HepG2 (cell line): Measurements from ENCODE around the gene VWA5B1. TPM values are rescaled to one million over a fixed set of nuclear protein-coding genes. Genes with fewer than 3 reads are reported as not detected.

ENCODE experiments used
- ATAC-seq: fragments of 200-7000 bp; cut with Tn5 transposase; 3 replicates; pipeline ENCODE4 v1.9.1; 2020; ENCODE audit warnings: mild to moderate bottlenecking, moderate library complexity
- BruUV-seq: library from RNA; stranded (reverse); fragments of 400-500 nt; replicated peaks from 2 replicates; lab custom pipeline; 2021; lab: Mats Ljungman, UMichigan
- CTCF ChIA-PET: fragments of 300-600 bp; formaldehyde crosslinking; extraction: SDS; loops from one replicate; lab custom pipeline; 2021; ENCODE audit warnings: low total read pairs, inconsistent platforms, low intra/inter-chr PET ratio; lab: Yijun Ruan, JAX
- POLR2A ChIA-PET: fragments of 350-600 bp; sonication (Branson Sonifier 250); formaldehyde crosslinking; loops from one replicate; lab custom pipeline; 2020; ENCODE audit warnings: antibody characterized with exemption, inconsistent platforms; lab: Yijun Ruan, JAX
- DNase-seq: peaks from one replicate; pipeline ENCODE4 v3.0.0-alpha.2; 2015; ENCODE audit warnings: low spot score
- FAIRE-seq: peaks from 3 replicates; lab custom pipeline; 2011; peaks lifted over from hg19 to GRCh38; lab: Jason Lieb, UNC
- H2AFZ ChIP-seq: one replicate; pipeline ENCODE4 v1.6.1; 2011; ENCODE audit warnings: low read length, inconsistent platforms
- H3K27ac ChIP-seq: fragments of 300-600 bp; 3 replicates; pipeline ENCODE4 v1.8.0; 2011; ENCODE audit warnings: mixed run types, mild to moderate bottlenecking, mixed read lengths, low read length, inconsistent platforms; ENCODE audit not compliant: insufficient read depth; ENCODE audit errors: extremely low read length
- H3K27me3 ChIP-seq, 2 experiments: fragments of 200-600 bp in 1 of 2; 2 replicates in 1 of 2; 3 replicates in 1 of 2; pipeline versions ENCODE4 v1.6.0 to v1.8.0; 2011; ENCODE audit warnings: low read length in 2 of 2, mild to moderate bottlenecking in 2 of 2, moderate library complexity in 2 of 2, inconsistent platforms in 1 of 2; ENCODE audit not compliant: insufficient read depth in 2 of 2, control insufficient read depth in 1 of 2
- H3K36me3 ChIP-seq, 2 experiments: fragments of 200-600 bp in 1 of 2; replicated peaks in 1 of 2; 2 replicates in 1 of 2; 3 replicates in 1 of 2; pipeline versions ENCODE4 v1.5.1 to v1.8.0; 2011; ENCODE audit warnings: low read length in 2 of 2, inconsistent platforms in 1 of 2; ENCODE audit not compliant: insufficient read depth in 2 of 2, control insufficient read depth in 1 of 2
- H3K4me1 ChIP-seq: 2 replicates; pipeline ENCODE4 v1.5.1; 2012; ENCODE audit warnings: low read length, inconsistent platforms; ENCODE audit not compliant: insufficient read depth
- H3K4me2 ChIP-seq: 2 replicates; pipeline ENCODE4 v1.6.0; 2011; ENCODE audit warnings: low read depth, low read length, inconsistent platforms
- H3K4me3 ChIP-seq, 3 experiments: fragments of 200-600 bp in 1 of 3; sonication (generic), shearing (Covaris generic) in 1 of 3; replicated peaks in 1 of 3; 2 replicates each; pipeline ENCODE4 v1.5.1; 2011 to 2016; ENCODE audit warnings: low read length in 3 of 3, inconsistent platforms in 2 of 3, low read depth in 2 of 3, mild to moderate bottlenecking in 2 of 3, control low read depth in 1 of 3, mixed read lengths in 1 of 3; ENCODE audit not compliant: insufficient read depth in 1 of 3
- H3K79me2 ChIP-seq: one replicate; pipeline ENCODE4 v1.6.1; 2011; ENCODE audit warnings: low read length, inconsistent platforms; ENCODE audit not compliant: insufficient read depth
- H3K9ac ChIP-seq: 2 replicates; pipeline ENCODE4 v1.6.0; 2011; ENCODE audit warnings: mild to moderate bottlenecking, low read depth, low read length, inconsistent platforms; ENCODE audit not compliant: insufficient read depth
- H3K9me3 ChIP-seq: 2 replicates; pipeline ENCODE4 v1.5.1; 2012; ENCODE audit warnings: mild to moderate bottlenecking, low read length
- H4K20me1 ChIP-seq: 2 replicates; pipeline ENCODE4 v1.6.0; 2011; ENCODE audit warnings: inconsistent platforms, mild to moderate bottlenecking, low read length, moderate library complexity; ENCODE audit not compliant: insufficient read depth
- BCL3 ChIP-seq: sonication (generic); formaldehyde crosslinking; IDR thresholded peaks from 2 replicates; pipeline ENCODE4 v1.5.1; 2020; ENCODE audit warnings: mild to moderate bottlenecking, missing genetic modification reagents, moderate library complexity
- CREB3 ChIP-seq: sonication (generic); formaldehyde crosslinking; IDR thresholded peaks from 2 replicates; pipeline ENCODE4 v1.5.0; 2020; ENCODE audit warnings: missing genetic modification reagents
- CREM ChIP-seq, 2 experiments: sonication (generic) in 1 of 2; formaldehyde crosslinking in 1 of 2; IDR thresholded peaks; 2 replicates each; pipeline versions ENCODE4 v1.4.0 to v1.6.1; 2016 to 2020; ENCODE audit warnings: antibody characterized with exemption in 1 of 2, mild to moderate bottlenecking in 1 of 2, missing genetic modification reagents in 1 of 2
- FIP1L1 ChIP-seq: fragments of 200-400 bp; formaldehyde crosslinking; IDR thresholded peaks from 2 replicates; pipeline ENCODE4 v1.6.1; 2018; ENCODE audit warnings: low read depth, mild to moderate bottlenecking, low read length, moderate library complexity, borderline replicate concordance; ENCODE audit not compliant: insufficient read depth
- KDM3A ChIP-seq: IDR thresholded peaks from 2 replicates; pipeline ENCODE4 v1.6.1; 2018; ENCODE audit warnings: low read depth, missing compliant biosample characterization
- KMT2B ChIP-seq: IDR thresholded peaks from 2 replicates; pipeline ENCODE4 v1.6.1; 2016; ENCODE audit warnings: missing genetic modification reagents, missing compliant biosample characterization
- NFAT5 ChIP-seq: sonication (generic); formaldehyde crosslinking; IDR thresholded peaks from 2 replicates; pipeline ENCODE4 v1.4.0; 2020; ENCODE audit warnings: missing genetic modification reagents
- RFX5 ChIP-seq: IDR thresholded peaks from 2 replicates; pipeline ENCODE4 v1.6.1; 2011; ENCODE audit warnings: low read depth, low read length, improper control_type of control experiment
- SMYD3 ChIP-seq: sonication (generic); formaldehyde crosslinking; IDR thresholded peaks from 2 replicates; pipeline ENCODE4 v1.8.1; 2023; ENCODE audit warnings: mild to moderate bottlenecking, missing genetic modification reagents
- XBP1 ChIP-seq: sonication (generic); formaldehyde crosslinking; IDR thresholded peaks from 2 replicates; pipeline ENCODE4 v1.5.0; 2020; ENCODE audit warnings: missing genetic modification reagents
- YEATS2 ChIP-seq: sonication (generic); formaldehyde crosslinking; IDR thresholded peaks from 2 replicates; pipeline ENCODE4 v1.4.0; 2020; ENCODE audit warnings: missing genetic modification reagents, borderline replicate concordance
- ZBTB25 ChIP-seq: IDR thresholded peaks from 2 replicates; pipeline ENCODE4 v1.6.1; 2018; ENCODE audit warnings: missing genetic modification reagents
- ZKSCAN1 ChIP-seq: fragments of 150-350 bp; IDR thresholded peaks from 2 replicates; pipeline ENCODE4 v1.6.1; 2014; ENCODE audit warnings: low read length
- ZMAT3 ChIP-seq: sonication (generic); formaldehyde crosslinking; conservative IDR thresholded peaks from 2 replicates; pipeline ENCODE4 v1.7.0; 2021; ENCODE audit warnings: missing genetic modification reagents
- ZMYM4 ChIP-seq: sonication (generic); formaldehyde crosslinking; IDR thresholded peaks from 2 replicates; pipeline ENCODE4 v1.8.1; 2023; ENCODE audit warnings: mild to moderate bottlenecking, missing genetic modification reagents
- ZNF678 ChIP-seq: sonication (generic); formaldehyde crosslinking; IDR thresholded peaks from 2 replicates; pipeline ENCODE4 v1.4.0; 2020; ENCODE audit warnings: mild to moderate bottlenecking, missing genetic modification reagents
- ZNF788 ChIP-seq: sonication (generic); formaldehyde crosslinking; IDR thresholded peaks from 2 replicates; pipeline ENCODE4 v1.5.0; 2020; ENCODE audit warnings: mild to moderate bottlenecking, missing genetic modification reagents, borderline replicate concordance
- WGBS: methylation state at CpG from one replicate; pipeline ENCODE4 v1.1.6; 2017; ENCODE audit warnings: low lambda C conversion rate; 5-methylcytosine and 5-hydroxymethylcytosine counted together
- in situ Hi-C: cut with HindIII; loops from 2 replicates; pipeline ENCODE4 v1.10.0; 2017; ENCODE audit warnings: low pct_unique_long_range_greater_than_20kb; ENCODE audit not compliant: extremely low pct_ligation_motif_present
- intact Hi-C: fragments of 100-400 bp; cut with micrococcal nuclease; formaldehyde crosslinking; loops from one replicate; pipeline ENCODE4 v1.10.0; 2022; ENCODE audit not compliant: unreplicated experiment
- polyA plus RNA-seq, 8 experiments: library from polyadenylated mRNA; depleted of rRNA in 3 of 8; stranded (reverse) in 7 of 8; unstranded in 1 of 8; fragments of >200 nt; fragmentation: Illumina TruSeq in 4 of 8; extraction: Trizol in 4 of 8; gene quantifications; 2 replicates each; pipeline versions ENCODE4 v1.2.1 to v1.2.3, GENCODE V29; 2011 to 2016; ENCODE audit warnings: low read depth in 4 of 8, missing spikeins in 1 of 8, mixed read lengths in 1 of 8; ENCODE audit not compliant: insufficient read depth in 1 of 8
- total RNA-seq, 5 experiments: library from RNA; depleted of rRNA; stranded (reverse); fragments of >200 nt; fragmentation: Illumina TruSeq; extraction: Trizol; gene quantifications; 2 replicates each; pipeline ENCODE4 v1.2.3, GENCODE V29; 2016; ENCODE audit warnings: low read depth in 1 of 5

Gene VWA5B1
- total and polyA plus RNA-seq, 2 of the 13 experiments (the other 11 are each of a cell fraction or from before 2014, with no cell fraction given) = not detected

- Histone ChIP-seq H4K20me1 (no peaks in the 10 kb centered on the region), H3K4me3 (no peak overlapping the region)
- TF ChIP-seq KDM3A (CRISPR knock-in tag) = no peak
- no peak for TF ChIP-seq XBP1 (CRISPR knock-in tag)
- TF ChIP-seq FIP1L1 = no peak
- no peak for TF ChIP-seq ZKSCAN1
- no peak for TF ChIP-seq SMYD3 (CRISPR knock-in tag)
- TF ChIP-seq BCL3 = no peak
- TF ChIP-seq ZBTB25 (CRISPR knock-in tag) = no peak
- TF ChIP-seq ZMYM4 (CRISPR knock-in tag) = no peak
- TF ChIP-seq ZNF788 (CRISPR knock-in tag) = no peak
- TF ChIP-seq CREB3 (CRISPR knock-in tag) = no peak
- no peak for TF ChIP-seq ZNF678
- no peak for TF ChIP-seq RFX5
- no peak for TF ChIP-seq CREM (IDR thresholded peaks at IDR 0.05)
- TF ChIP-seq CREM (CRISPR knock-in tag; IDR thresholded peaks at IDR 0.05) = no peak
- TF ChIP-seq NFAT5 (CRISPR knock-in tag) = no peak
- TF ChIP-seq KMT2B = no peak
- no peak for TF ChIP-seq YEATS2
- no peak for TF ChIP-seq ZMAT3 (CRISPR knock-in tag)
- TF ChIP-seq, all 625 proteins: peak for 0
- no peaks in the 10 kb centered on the region for H3K79me2 ChIP-seq
- H3K27ac ChIP-seq = no peak overlapping the region
- H3K27me3 ChIP-seq = peaks cover 0 to 4% of the 10 kb centered on the region in 2 experiments; a peak in 2 of 5 replicates
- BruUV-seq = no TSS peak
- H3K4me2 ChIP-seq = no peak overlapping the region
- in situ Hi-C loops (no loop called here), intact Hi-C loops (no loop called here)
- WGBS = 0% methylated on average over 5 of the region's 6 CpGs
- DNase-seq (no peak), FAIRE-seq (no peak), ATAC-seq (no peak)
- no peak overlapping the region for H2AFZ ChIP-seq
- POLR2A ChIA-PET = no interaction called here
- H3K4me1 ChIP-seq = no peaks in the 10 kb centered on the region
- H3K9me3 ChIP-seq = no peaks in the 10 kb centered on the region
- CTCF ChIA-PET = no interaction called here
- H3K36me3 ChIP-seq = no peaks in the 10 kb centered on the region
- H3K9ac ChIP-seq = no peak overlapping the region
These were observed 24.0 kb upstream of the VWA5B1 start for GRCh38 chr1:20266642-20267041.
